Measurements from ENCODE around the gene NSUN7.

Gene NSUN7

DNA sequence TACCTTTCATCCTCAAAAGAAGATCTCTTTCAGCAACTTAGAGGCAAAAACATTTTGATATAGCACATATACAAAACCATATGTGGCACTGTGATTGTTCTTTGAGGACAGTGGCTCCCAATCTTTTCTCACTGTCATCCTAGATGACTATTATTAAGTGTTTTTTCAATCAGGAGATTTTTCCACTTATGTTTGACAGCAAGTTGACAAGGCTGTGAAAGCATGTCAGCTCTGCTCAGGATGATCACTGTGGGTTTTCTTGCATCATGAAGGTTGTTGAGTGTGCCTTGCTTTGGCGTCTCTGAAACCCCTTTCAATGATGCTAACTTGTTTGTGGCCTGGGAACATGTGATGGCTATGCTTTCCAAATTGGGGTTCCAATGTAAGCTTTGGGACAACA, 20.2 kb upstream of the NSUN7 start:
- CTCF ChIA-PET, result no interaction called here
- POLR2A ChIA-PET, result interaction anchor here (0.6 to 0.7 kb wide), 2 partner anchors 9 to 95 kb away, joined by 3 read pairs; no protein-coding TSS in a partner anchor
- TF ChIP-seq HDGF (IDR thresholded peaks at IDR 0.05; ENCODE audit: borderline replicate concordance) (no peak), CTBP1 (IDR thresholded peaks at IDR 0.05; ENCODE audit: borderline replicate concordance) (no peak)
- TF ChIP-seq, protein P1, sequence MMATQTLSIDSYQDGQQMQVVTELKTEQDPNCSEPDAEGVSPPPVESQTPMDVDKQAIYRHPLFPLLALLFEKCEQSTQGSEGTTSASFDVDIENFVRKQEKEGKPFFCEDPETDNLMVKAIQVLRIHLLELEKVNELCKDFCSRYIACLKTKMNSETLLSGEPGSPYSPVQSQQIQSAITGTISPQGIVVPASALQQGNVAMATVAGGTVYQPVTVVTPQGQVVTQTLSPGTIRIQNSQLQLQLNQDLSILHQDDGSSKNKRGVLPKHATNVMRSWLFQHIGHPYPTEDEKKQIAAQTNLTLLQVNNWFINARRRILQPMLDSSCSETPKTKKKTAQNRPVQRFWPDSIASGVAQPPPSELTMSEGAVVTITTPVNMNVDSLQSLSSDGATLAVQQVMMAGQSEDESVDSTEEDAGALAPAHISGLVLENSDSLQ (IDR thresholded peaks at IDR 0.05), result no peak
- DNase-seq (ENCODE audit: extremely low spot score), result no peak

- ChIA-PET POLR2A (interaction anchor here (0.7 kb wide), 1 partner anchor 10 kb away, joined by 3 read pairs; no protein-coding TSS in a partner anchor), CTCF (no interaction called here)
- TF ChIP-seq TARDBP (IDR thresholded peaks at IDR 0.05) (no peak), NFRKB (IDR thresholded peaks at IDR 0.05) (no peak), L3MBTL2 (conservative IDR thresholded peaks at IDR 0.05) (no peak), BHLHE40 (IDR thresholded peaks at IDR 0.05; ENCODE audit: borderline replicate concordance) (no peak), LEF1 (IDR thresholded peaks at IDR 0.05; ENCODE audit: borderline replicate concordance) (no peak), ARNT (IDR thresholded peaks at IDR 0.05) (no peak), CTBP1 (IDR thresholded peaks at IDR 0.05; ENCODE audit: borderline replicate concordance) (no peak), SUZ12 (IDR thresholded peaks at IDR 0.05) (no peak)
- no peak for DNase-seq (ENCODE audit: extremely low spot score)
Observed at GRCh38 chr4:40730091-40730679, 19.6 kb upstream of the NSUN7 start.

- DNase-seq (ENCODE audit: extremely low spot score), result no peak
- CTCF ChIA-PET, result no interaction called here
- TF ChIP-seq, protein P1 (IDR thresholded peaks at IDR 0.05), result no peak
- TF ChIP-seq FOXM1 (IDR thresholded peaks at IDR 0.05; ENCODE audit: borderline replicate concordance) (no peak), SP1 (IDR thresholded peaks at IDR 0.05) (no peak), FOXA1 (IDR thresholded peaks at IDR 0.05) (no peak), BHLHE40 (IDR thresholded peaks at IDR 0.05; ENCODE audit: borderline replicate concordance) (no peak), ZNF384 (IDR thresholded peaks at IDR 0.05) (no peak), CTBP1 (IDR thresholded peaks at IDR 0.05; ENCODE audit: borderline replicate concordance) (no peak), ELF4 (IDR thresholded peaks at IDR 0.05) (no peak), LEF1 (IDR thresholded peaks at IDR 0.05; ENCODE audit: borderline replicate concordance) (no peak), SUZ12 (IDR thresholded peaks at IDR 0.05) (no peak), TARDBP (IDR thresholded peaks at IDR 0.05) (no peak), NFRKB (IDR thresholded peaks at IDR 0.05) (no peak), L3MBTL2 (conservative IDR thresholded peaks at IDR 0.05) (no peak), ARNT (IDR thresholded peaks at IDR 0.05) (no peak)
- POLR2A ChIA-PET, result no interaction called here
Observed at GRCh38 chr4:40731361-40731760, 18.4 kb upstream of the NSUN7 start.

DNA sequence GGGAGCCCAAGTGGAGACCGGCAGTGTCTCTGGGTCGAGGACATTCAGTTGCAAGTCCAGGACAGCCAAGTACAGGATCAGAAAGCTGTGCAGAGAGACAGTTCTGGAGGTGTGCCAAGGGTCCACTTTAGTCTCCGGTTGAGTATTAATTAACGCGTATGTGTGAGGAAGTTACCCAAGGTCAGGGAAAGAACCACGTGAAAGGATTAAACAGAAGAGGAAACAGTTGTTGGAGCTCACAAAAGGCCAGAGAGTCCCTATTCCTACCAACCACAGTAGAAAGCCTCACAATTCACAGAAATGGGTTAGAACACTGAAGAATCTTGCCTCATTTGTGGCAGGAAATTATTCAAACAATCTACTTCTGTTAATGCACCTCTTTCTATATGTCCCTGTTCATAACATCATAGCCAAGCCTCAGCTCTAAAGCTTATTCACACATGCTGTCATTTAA, 17.9 kb upstream of the NSUN7 start:
- no peak for DNase-seq (ENCODE audit: extremely low spot score)
- ChIA-PET POLR2A (no interaction called here), CTCF (interaction anchor here (0.6 kb wide), 1 partner anchor 109 kb away, joined by 3 read pairs; no protein-coding TSS in a partner anchor)
- TF ChIP-seq BHLHE40 (IDR thresholded peaks at IDR 0.05; ENCODE audit: borderline replicate concordance), result no peak
- no peak for TF ChIP-seq SP1 (IDR thresholded peaks at IDR 0.05)
- no peak for TF ChIP-seq ELF4 (IDR thresholded peaks at IDR 0.05)
- TF ChIP-seq, protein P1 (IDR thresholded peaks at IDR 0.05), result no peak
- TF ChIP-seq ARNT (IDR thresholded peaks at IDR 0.05), result no peak
- no peak for TF ChIP-seq SUZ12 (IDR thresholded peaks at IDR 0.05)
- TF ChIP-seq L3MBTL2 (conservative IDR thresholded peaks at IDR 0.05), result no peak

DNA sequence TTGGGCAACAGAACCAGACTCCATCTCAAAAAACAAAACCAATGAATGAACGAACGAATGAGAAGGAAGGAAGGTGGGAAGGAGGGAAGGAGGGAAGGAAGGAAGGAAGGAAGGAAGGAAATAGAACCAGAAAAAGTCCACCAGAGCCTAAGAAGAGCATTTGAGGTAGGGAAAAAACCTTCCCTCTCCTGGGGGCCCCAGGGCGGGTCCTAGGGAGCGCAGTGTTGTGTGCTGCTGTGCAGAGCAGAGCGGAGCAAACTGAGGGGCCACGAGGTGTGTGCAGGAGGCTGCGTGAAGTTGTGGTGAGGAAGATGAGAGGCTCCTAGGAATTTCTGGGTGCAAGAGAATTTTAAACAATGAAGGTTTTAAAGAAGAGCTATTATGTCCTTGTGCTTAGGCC, 16.0 kb upstream of the NSUN7 start:
- no peak for DNase-seq (ENCODE audit: extremely low spot score)
- CTCF ChIA-PET, result interaction anchor here (0.6 kb wide), 2 partner anchors 168 to 487 kb away, joined by 3 read pairs; no protein-coding TSS in a partner anchor
- POLR2A ChIA-PET, result no interaction called here
- no peak for TF ChIP-seq SUZ12 (IDR thresholded peaks at IDR 0.05)
- TF ChIP-seq ZNF384 (IDR thresholded peaks at IDR 0.05), result no peak
- no peak for TF ChIP-seq BHLHE40 (IDR thresholded peaks at IDR 0.05; ENCODE audit: borderline replicate concordance)
- no peak for TF ChIP-seq CTBP1 (IDR thresholded peaks at IDR 0.05; ENCODE audit: borderline replicate concordance)
- TF ChIP-seq FOXM1 (IDR thresholded peaks at IDR 0.05; ENCODE audit: borderline replicate concordance), result no peak
- TF ChIP-seq SP1 (IDR thresholded peaks at IDR 0.05), result no peak
- TF ChIP-seq ARNT (IDR thresholded peaks at IDR 0.05), result no peak
- TF ChIP-seq, protein P1 (IDR thresholded peaks at IDR 0.05), result no peak
- TF ChIP-seq ELF4 (IDR thresholded peaks at IDR 0.05), result no peak
- no peak for TF ChIP-seq FOXA1 (IDR thresholded peaks at IDR 0.05)
- TF ChIP-seq FOXK2 (IDR thresholded peaks at IDR 0.05), result no peak
- no peak for TF ChIP-seq HDGF (IDR thresholded peaks at IDR 0.05; ENCODE audit: borderline replicate concordance)
- TF ChIP-seq L3MBTL2 (conservative IDR thresholded peaks at IDR 0.05), result no peak
- TF ChIP-seq LEF1 (IDR thresholded peaks at IDR 0.05; ENCODE audit: borderline replicate concordance), result no peak

GRCh38 chr4:40734497-40734896, 15.3 kb upstream of the NSUN7 start:
- no peak for DNase-seq (ENCODE audit: extremely low spot score)
- ChIA-PET CTCF (interaction anchor here (0.6 to 1.0 kb wide), 5 partner anchors 16 to 486 kb away, joined by 3 to 6 read pairs (median 3); no protein-coding TSS in a partner anchor), POLR2A (no interaction called here)
- TF ChIP-seq ELF4 (IDR thresholded peaks at IDR 0.05) (no peak), FOXA1 (IDR thresholded peaks at IDR 0.05) (no peak), FOXM1 (IDR thresholded peaks at IDR 0.05; ENCODE audit: borderline replicate concordance) (no peak), SUZ12 (IDR thresholded peaks at IDR 0.05) (no peak), TARDBP (IDR thresholded peaks at IDR 0.05) (no peak), ARNT (IDR thresholded peaks at IDR 0.05) (no peak), CTBP1 (IDR thresholded peaks at IDR 0.05; ENCODE audit: borderline replicate concordance) (no peak), SP1 (IDR thresholded peaks at IDR 0.05) (no peak), BHLHE40 (IDR thresholded peaks at IDR 0.05; ENCODE audit: borderline replicate concordance) (no peak), FOXK2 (IDR thresholded peaks at IDR 0.05) (no peak), NFRKB (IDR thresholded peaks at IDR 0.05) (no peak), ZNF384 (IDR thresholded peaks at IDR 0.05) (peak; percentile 78)
- TF ChIP-seq, protein P1 (IDR thresholded peaks at IDR 0.05), result peak; percentile 50; the same call in 1 of the 2 replicates
